Left ventricle myocardium inferior (tissue), 1 donor: ENCODE data around the gene AGBL4. TPM values are rescaled to one million over a fixed set of nuclear protein-coding genes. Genes with fewer than 3 reads are reported as not detected.

Experiments
- DNase-seq: peaks from one replicate; pipeline ENCODE4 v3.0.0-alpha.2; 2020
- H3K27ac ChIP-seq: fragments of 200-600 bp; replicated peaks from 2 replicates; pipeline ENCODE4 v1.8.0; 2021
- H3K27me3 ChIP-seq: fragments of 200-600 bp; 2 replicates; pipeline ENCODE4 v1.8.0; 2021; ENCODE audit warnings: low read depth
- H3K36me3 ChIP-seq: fragments of 200-600 bp; 2 replicates; pipeline ENCODE4 v1.8.0; 2021
- H3K4me1 ChIP-seq: fragments of 200-600 bp; 2 replicates; pipeline ENCODE4 v1.8.0; 2021
- H3K4me3 ChIP-seq: fragments of 200-600 bp; 2 replicates; pipeline ENCODE4 v1.8.0; 2021; ENCODE audit warnings: mild to moderate bottlenecking, moderate library complexity
- H3K9me3 ChIP-seq: fragments of 200-600 bp; replicated peaks from 2 replicates; pipeline ENCODE4 v1.8.0; 2021
- intact Hi-C: fragments of 100-400 bp; cut with micrococcal nuclease; formaldehyde crosslinking; loops from one replicate; pipeline ENCODE4 v1.11.0; 2022
- total RNA-seq: library from RNA; stranded (reverse); fragmentation: NEBNext Ultra II Directional; extraction: Animal tissue kit (Norgen Biotek cat#: 25700); gene quantifications from one replicate; pipeline ENCODE4 v1.2.1, GENCODE V29; 2021
- TF ChIP-seq, protein P1 (sequence below): fragments of 200-600 bp; IDR thresholded peaks from 2 replicates; pipeline ENCODE4 v1.8.0; 2021; ENCODE audit warnings: antibody characterized with exemption, mild to moderate bottlenecking, borderline replicate concordance
- donor health status: DM: no; HTN: yes; CAD: no; lungs with severe emphysema.

AGBL4 gene
- total RNA-seq, 1 donor from 2014 or later: 0.38 TPM

DNA sequence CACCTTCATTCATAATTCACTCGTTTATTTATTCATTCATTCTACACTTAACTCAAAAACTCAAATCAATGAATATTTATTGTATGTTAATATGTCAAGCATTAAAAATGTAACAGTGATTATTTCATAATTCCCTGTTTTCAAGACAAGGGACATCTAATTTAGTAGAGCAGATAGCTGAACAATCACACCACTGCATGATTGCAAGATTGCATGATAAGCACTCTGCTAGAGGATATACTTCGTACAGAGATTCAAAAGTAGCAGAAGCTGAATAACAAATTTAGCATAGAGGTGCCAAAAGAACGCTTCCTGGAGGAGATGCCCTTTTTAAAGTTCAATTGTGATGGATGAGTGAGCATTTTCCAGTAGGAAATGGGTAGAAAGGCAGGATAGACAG lies 1056.4 kb downstream of the AGBL4 start:
- TF ChIP-seq, protein P1, sequence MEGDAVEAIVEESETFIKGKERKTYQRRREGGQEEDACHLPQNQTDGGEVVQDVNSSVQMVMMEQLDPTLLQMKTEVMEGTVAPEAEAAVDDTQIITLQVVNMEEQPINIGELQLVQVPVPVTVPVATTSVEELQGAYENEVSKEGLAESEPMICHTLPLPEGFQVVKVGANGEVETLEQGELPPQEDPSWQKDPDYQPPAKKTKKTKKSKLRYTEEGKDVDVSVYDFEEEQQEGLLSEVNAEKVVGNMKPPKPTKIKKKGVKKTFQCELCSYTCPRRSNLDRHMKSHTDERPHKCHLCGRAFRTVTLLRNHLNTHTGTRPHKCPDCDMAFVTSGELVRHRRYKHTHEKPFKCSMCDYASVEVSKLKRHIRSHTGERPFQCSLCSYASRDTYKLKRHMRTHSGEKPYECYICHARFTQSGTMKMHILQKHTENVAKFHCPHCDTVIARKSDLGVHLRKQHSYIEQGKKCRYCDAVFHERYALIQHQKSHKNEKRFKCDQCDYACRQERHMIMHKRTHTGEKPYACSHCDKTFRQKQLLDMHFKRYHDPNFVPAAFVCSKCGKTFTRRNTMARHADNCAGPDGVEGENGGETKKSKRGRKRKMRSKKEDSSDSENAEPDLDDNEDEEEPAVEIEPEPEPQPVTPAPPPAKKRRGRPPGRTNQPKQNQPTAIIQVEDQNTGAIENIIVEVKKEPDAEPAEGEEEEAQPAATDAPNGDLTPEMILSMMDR: no peak
- Histone ChIP-seq H3K4me3 (no peak overlapping the region), H3K4me1 (no peaks in the 10 kb centered on the region), H3K27me3 (no peaks in the 10 kb centered on the region), H3K27ac (no peak overlapping the region), H3K9me3 (no peaks in the 10 kb centered on the region), H3K36me3 (no peaks in the 10 kb centered on the region)
- no peak for DNase-seq
- intact Hi-C loops: no loop called here

- TF ChIP-seq, protein P1: no peak
- H3K4me1 ChIP-seq: no peaks in the 10 kb centered on the region
Measured at GRCh38 chr1:48966583-48966982, 1057.2 kb downstream of the AGBL4 start.

GRCh38 chr1:48960320-48960719 lies 1063.4 kb downstream of the AGBL4 start:
- H3K4me1 ChIP-seq: no peaks in the 10 kb centered on the region
- intact Hi-C loops: no loop called here
- no peaks in the 10 kb centered on the region for H3K36me3 ChIP-seq
- no peaks in the 10 kb centered on the region for H3K27me3 ChIP-seq
- no peak for DNase-seq
- TF ChIP-seq, protein P1: no peak
- H3K9me3 ChIP-seq: no peaks in the 10 kb centered on the region
- H3K27ac ChIP-seq: no peak overlapping the region
- no peak overlapping the region for H3K4me3 ChIP-seq

More at GRCh38 chr1:48966583-48966982, 1057.2 kb downstream of the AGBL4 start:
- intact Hi-C loops: no loop called here
- DNase-seq: no peak
- Histone ChIP-seq H3K4me3 (no peak overlapping the region), H3K9me3 (no peaks in the 10 kb centered on the region), H3K27me3 (no peaks in the 10 kb centered on the region), H3K36me3 (no peaks in the 10 kb centered on the region), H3K27ac (no peak overlapping the region)

DNA sequence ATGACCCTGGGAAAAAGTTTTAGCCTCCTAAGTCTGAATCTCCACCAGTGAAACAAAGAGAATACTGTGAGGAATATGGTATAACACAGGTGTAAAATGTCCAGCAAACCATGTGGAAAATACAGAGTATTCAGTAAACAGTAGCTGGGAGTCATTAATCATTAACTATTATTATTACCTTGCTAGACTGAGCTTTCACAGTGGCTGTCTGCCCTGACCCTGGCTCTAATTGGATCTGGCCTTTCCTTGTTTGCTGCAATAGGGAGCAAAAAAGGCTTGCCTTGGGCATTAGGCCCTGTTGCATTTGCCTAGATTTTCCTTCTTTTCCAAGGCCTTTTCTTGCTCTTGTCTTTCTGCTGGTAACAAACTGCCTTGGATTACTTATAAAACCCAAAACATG lies 1068.0 kb downstream of the AGBL4 start:
- TF ChIP-seq, protein P1: no peak

DNA sequence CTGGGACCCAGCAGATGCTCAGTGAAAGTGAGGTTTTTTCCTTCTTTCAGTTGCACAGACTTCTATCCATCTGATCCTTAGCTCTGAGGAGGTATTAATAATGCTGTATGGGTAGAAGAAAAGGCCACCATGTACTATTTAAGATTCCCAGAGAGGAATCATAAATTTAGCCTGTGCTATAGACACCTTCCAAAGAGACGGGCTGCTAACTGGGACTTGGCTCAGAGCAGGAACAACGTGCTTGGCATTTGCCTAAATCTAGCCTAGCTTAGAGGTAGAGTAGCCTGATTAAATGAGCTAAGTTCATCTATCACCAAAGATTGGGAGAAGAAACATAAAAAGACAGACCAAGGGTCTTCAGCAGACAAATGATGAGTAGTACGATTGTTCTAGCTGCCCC lies 1070.1 kb downstream of the AGBL4 start:
- intact Hi-C loops: no loop called here
- Histone ChIP-seq H3K36me3 (no peaks in the 10 kb centered on the region), H3K4me3 (no peak overlapping the region), H3K27me3 (peaks cover 4% of the 10 kb centered on the region), H3K4me1 (no peaks in the 10 kb centered on the region), H3K27ac (no peak overlapping the region), H3K9me3 (no peaks in the 10 kb centered on the region)
- DNase-seq: no peak
- TF ChIP-seq, protein P1: no peak

More for the DNA sequence above, 1068.0 kb downstream of the AGBL4 start:
- no peak overlapping the region for H3K4me3 ChIP-seq
- intact Hi-C loops: no loop called here
- DNase-seq: no peak
- H3K27me3 ChIP-seq: no peaks in the 10 kb centered on the region
- no peaks in the 10 kb centered on the region for H3K9me3 ChIP-seq
- no peaks in the 10 kb centered on the region for H3K36me3 ChIP-seq
- no peaks in the 10 kb centered on the region for H3K4me1 ChIP-seq
- H3K27ac ChIP-seq: no peak overlapping the region

DNA sequence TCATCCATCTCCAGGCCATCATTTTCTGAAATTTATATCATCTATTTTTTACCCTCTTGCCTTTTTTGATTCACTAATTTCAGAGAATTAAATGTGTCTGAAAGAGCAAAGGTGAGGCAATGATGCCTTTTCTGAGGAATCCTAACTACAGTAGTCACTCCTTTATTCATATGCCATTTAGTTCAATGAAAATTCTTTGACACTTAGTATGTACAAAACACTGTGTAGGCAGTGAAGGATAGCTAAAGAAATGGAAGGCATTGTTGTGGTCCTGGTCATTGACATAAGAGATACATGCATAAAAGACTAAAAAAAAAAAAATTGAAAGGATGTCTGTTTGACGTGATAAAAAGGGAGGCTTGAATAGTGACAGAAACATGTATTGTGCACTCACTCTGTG lies 1075.2 kb downstream of the AGBL4 start:
- Histone ChIP-seq H3K27me3 (peaks cover 4% of the 10 kb centered on the region), H3K9me3 (no peaks in the 10 kb centered on the region), H3K36me3 (no peaks in the 10 kb centered on the region), H3K27ac (no peak overlapping the region), H3K4me3 (no peak overlapping the region), H3K4me1 (no peaks in the 10 kb centered on the region)
- intact Hi-C loops: no loop called here
- TF ChIP-seq, protein P1: no peak
- no peak for DNase-seq
